Stomach (tissue), 9 donors: ENCODE data around the gene ARL3. TPM values are rescaled to one million over a fixed set of nuclear protein-coding genes. Genes with fewer than 3 reads are reported as not detected.

ENCODE experiments used
- DNase-seq, 2 donors: peaks; one replicate each; pipeline versions ENCODE4 v3.0.0 to v3.0.0-alpha.2; 2013 to 2019
- H3K27ac ChIP-seq, 5 donors: fragments of 200-600 bp in 4 of 5; sonication (generic) in 4 of 5; one replicate each; pipeline ENCODE4 v1.5.1; 2013 to 2019; ENCODE audit warnings: mild to moderate bottlenecking in 1 of 5, moderate library complexity in 1 of 5
- H3K27me3 ChIP-seq, 3 donors: fragments of 200-600 bp; sonication (generic); one replicate each; pipeline ENCODE4 v1.5.1; 2017 to 2019; ENCODE audit warnings: mixed run types in 1 of 3
- H3K36me3 ChIP-seq, 4 donors: fragments of 200-600 bp; sonication (generic); 1 replicate in 3 of 4; 2 replicates in 1 of 4; pipeline ENCODE4 v1.5.1; 2016 to 2019
- H3K4me1 ChIP-seq, 4 donors: fragments of 200-600 bp; sonication (generic); one replicate each; pipeline ENCODE4 v1.5.1; 2016 to 2019
- H3K4me3 ChIP-seq, 4 donors: fragments of 200-600 bp; sonication (generic) in 3 of 4; one replicate each; pipeline ENCODE4 v1.5.1; 2016 to 2019; ENCODE audit warnings: mild to moderate bottlenecking in 1 of 4
- H3K9me3 ChIP-seq, 4 donors: fragments of 200-600 bp; sonication (generic); one replicate each; pipeline ENCODE4 v1.5.1; 2016 to 2019
- EP300 ChIP-seq: sonication (generic); formaldehyde crosslinking; IDR thresholded peaks from one replicate; pipeline ENCODE4 v1.6.1; 2017; ENCODE audit warnings: antibody characterized with exemption
- POLR2A ChIP-seq, 4 donors: fragments of 450-650 bp; IDR thresholded peaks; one replicate each; pipeline ENCODE4 v1.6.1; 2016; ENCODE audit warnings: antibody characterized with exemption in 4 of 4, control low read depth in 2 of 4, mild to moderate bottlenecking in 1 of 4, moderate library complexity in 1 of 4
- POLR2AphosphoS5 ChIP-seq, 3 donors: sonication (generic); formaldehyde crosslinking; IDR thresholded peaks; one replicate each; pipeline ENCODE4 v1.6.1; 2016; ENCODE audit warnings: antibody characterized with exemption in 3 of 3
- WGBS, 5 donors: extraction: QIAGEN DNeasy Blood & Tissue Kit in 3 of 5; methylation state at CpG; one replicate each; pipeline versions ENCODE4 v1.1.5 to v1.1.7; 2013 to 2018; 5-methylcytosine and 5-hydroxymethylcytosine counted together
- intact Hi-C: fragments of 100-400 bp; cut with DNase I; formaldehyde crosslinking; loops from one replicate; pipeline ENCODE4 v1.15.1; 2023; ENCODE audit warnings: low total_unique reads
- polyA plus RNA-seq, 3 donors: library from polyadenylated mRNA; stranded (reverse); fragments of 200-250 nt; gene quantifications; one replicate each; pipeline ENCODE4 v1.2.3, GENCODE V29; 2013
- total RNA-seq, 5 donors: library from RNA; depleted of rRNA; stranded (reverse); fragments of >200 nt; gene quantifications; one replicate each; pipeline versions ENCODE4 v1.1.0 to v1.2.3, GENCODE V29; 2014 to 2016
- TF ChIP-seq, protein P1 (sequence below), 7 experiments: fragments of 450-650 bp in 4 of 7; fragments of 200-600 bp in 3 of 7; sonication (generic) in 3 of 7; IDR thresholded peaks; one replicate each; pipeline ENCODE4 v1.5.1; 2016 to 2019; ENCODE audit warnings: antibody characterized with exemption in 7 of 7, control low read depth in 2 of 7, mild to moderate bottlenecking in 1 of 7
- donor health status: healthy with polysubstance abuse.
- donor health status: Bipolar disorder and iron deficiency.
- donor health status: healthy.

The ARL3 gene
- total and polyA plus RNA-seq, 8 donors: 0.58 to 17.0 (median 6.8) TPM

DNA sequence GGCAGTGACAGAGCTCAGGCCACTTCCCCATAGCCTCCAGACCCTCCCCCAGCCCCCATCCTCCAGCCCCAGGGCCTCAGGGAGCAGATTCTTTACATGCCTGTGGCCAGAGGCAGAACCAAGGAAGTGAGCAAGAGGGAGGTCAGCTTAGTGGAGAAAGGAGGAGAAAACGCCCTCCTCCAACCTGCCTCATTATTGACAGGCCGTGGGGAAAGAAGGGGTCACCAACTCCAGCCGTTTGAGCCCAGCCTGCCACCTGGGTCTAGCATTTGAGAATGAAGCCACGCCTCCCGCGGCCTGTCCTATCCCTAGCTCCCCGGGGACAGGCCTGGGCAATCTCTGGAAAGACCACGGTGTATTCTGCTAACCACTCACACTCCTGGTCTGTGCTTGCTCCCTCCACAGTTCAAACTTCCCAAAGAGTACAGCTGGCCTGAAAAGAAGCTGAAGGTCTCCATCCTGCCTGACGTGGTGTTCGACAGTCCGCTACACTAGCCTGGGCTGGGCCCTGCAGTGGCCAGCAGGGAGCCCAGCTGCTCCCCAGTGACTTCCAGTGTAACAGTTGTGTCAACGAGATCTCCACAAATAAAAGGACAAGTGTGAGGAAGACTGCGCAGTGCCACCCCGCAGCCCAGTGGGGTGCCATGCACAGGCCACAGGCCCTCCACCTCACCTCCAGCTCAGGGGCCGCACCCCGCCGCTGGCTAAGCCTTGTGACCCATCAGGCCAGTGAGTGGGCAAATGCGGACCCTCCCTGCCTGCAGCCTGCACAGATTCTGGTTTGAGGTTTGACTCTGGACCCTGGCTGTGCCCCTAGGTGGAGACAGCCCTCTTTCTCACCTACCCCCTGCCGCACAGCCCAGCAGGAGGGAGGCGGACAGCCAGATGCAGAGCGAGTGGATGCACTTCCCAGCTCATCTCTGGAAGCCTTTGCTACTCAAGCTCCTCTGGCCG, 84.3 kb downstream of the ARL3 start:
- Histone ChIP-seq H3K36me3 (peaks cover 6 to 29% (median 14%) of the 10 kb centered on the region in 4 donors), H3K27me3 (no peaks in the 10 kb centered on the region), H3K27ac (peak overlapping the region in 4 of 5 donors; percentile 81 to 87 (median 86)), H3K9me3 (no peaks in the 10 kb centered on the region), H3K4me1 (peaks cover 48 to 89% (median 72%) of the 10 kb centered on the region in 4 donors), H3K4me3 (no peak overlapping the region)
- intact Hi-C loops: no loop called here
- no peak for TF ChIP-seq EP300
- peak in 1 of 2 donors; percentile 73 for DNase-seq
- 75 to 80% (median 76%) methylated on average over 16 to 22 of the region's 22 CpGs for WGBS, 5 donors

GRCh38 chr10:102628451-102628911, 85.7 kb downstream of the ARL3 start:
- TF ChIP-seq POLR2A (IDR thresholded peaks at IDR 0.05): no peak
- no peak for TF ChIP-seq POLR2AphosphoS5 (IDR thresholded peaks at IDR 0.05)
- no peaks in the 10 kb centered on the region for H3K27me3 ChIP-seq
- no peaks in the 10 kb centered on the region for H3K9me3 ChIP-seq
- peak overlapping the region; percentile 56 to 87 (median 85) for H3K27ac ChIP-seq
- peaks cover 41 to 83% (median 64%) of the 10 kb centered on the region in 4 donors for H3K4me1 ChIP-seq
- 59 to 72% (median 64%) methylated on average over 11 of the region's 11 CpGs for WGBS, 5 donors
- intact Hi-C loops: no loop called here
- DNase-seq: peak in 1 of 2 donors; percentile 84
- H3K36me3 ChIP-seq: peaks cover 6 to 29% (median 14%) of the 10 kb centered on the region in 4 donors
- no peak overlapping the region for H3K4me3 ChIP-seq

GRCh38 chr10:102627736-102628293, 86.4 kb downstream of the ARL3 start:
- no peak for TF ChIP-seq POLR2A (IDR thresholded peaks at IDR 0.05)
- no peak for TF ChIP-seq POLR2AphosphoS5 (IDR thresholded peaks at IDR 0.05)
- TF ChIP-seq, protein P1, sequence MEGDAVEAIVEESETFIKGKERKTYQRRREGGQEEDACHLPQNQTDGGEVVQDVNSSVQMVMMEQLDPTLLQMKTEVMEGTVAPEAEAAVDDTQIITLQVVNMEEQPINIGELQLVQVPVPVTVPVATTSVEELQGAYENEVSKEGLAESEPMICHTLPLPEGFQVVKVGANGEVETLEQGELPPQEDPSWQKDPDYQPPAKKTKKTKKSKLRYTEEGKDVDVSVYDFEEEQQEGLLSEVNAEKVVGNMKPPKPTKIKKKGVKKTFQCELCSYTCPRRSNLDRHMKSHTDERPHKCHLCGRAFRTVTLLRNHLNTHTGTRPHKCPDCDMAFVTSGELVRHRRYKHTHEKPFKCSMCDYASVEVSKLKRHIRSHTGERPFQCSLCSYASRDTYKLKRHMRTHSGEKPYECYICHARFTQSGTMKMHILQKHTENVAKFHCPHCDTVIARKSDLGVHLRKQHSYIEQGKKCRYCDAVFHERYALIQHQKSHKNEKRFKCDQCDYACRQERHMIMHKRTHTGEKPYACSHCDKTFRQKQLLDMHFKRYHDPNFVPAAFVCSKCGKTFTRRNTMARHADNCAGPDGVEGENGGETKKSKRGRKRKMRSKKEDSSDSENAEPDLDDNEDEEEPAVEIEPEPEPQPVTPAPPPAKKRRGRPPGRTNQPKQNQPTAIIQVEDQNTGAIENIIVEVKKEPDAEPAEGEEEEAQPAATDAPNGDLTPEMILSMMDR (IDR thresholded peaks at IDR 0.05): no peak
- TF ChIP-seq EP300: no peak

GRCh38 chr10:102627291-102627735, 86.9 kb downstream of the ARL3 start:
- intact Hi-C loops: no loop called here
- Histone ChIP-seq H3K4me3 (no peak overlapping the region), H3K27ac (peak overlapping the region; percentile 56 to 87 (median 85)), H3K27me3 (no peaks in the 10 kb centered on the region), H3K9me3 (no peaks in the 10 kb centered on the region), H3K4me1 (peaks cover 32 to 74% (median 55%) of the 10 kb centered on the region in 4 donors), H3K36me3 (peaks cover 6 to 29% (median 14%) of the 10 kb centered on the region in 4 donors)
- TF ChIP-seq, protein P1 (IDR thresholded peaks at IDR 0.05): no peak
- TF ChIP-seq EP300: no peak
- no peak for TF ChIP-seq POLR2AphosphoS5 (IDR thresholded peaks at IDR 0.05)
- no peak for TF ChIP-seq POLR2A (IDR thresholded peaks at IDR 0.05)
- WGBS, 5 donors: 61 to 79% (median 75%) methylated on average over 11 to 12 of the region's 12 CpGs
- DNase-seq: no peak

More at GRCh38 chr10:102627736-102628293, 86.4 kb downstream of the ARL3 start:
- Histone ChIP-seq H3K4me1 (peaks cover 34 to 76% (median 57%) of the 10 kb centered on the region in 4 donors), H3K27ac (peak overlapping the region; percentile 56 to 87 (median 85)), H3K36me3 (peaks cover 6 to 29% (median 14%) of the 10 kb centered on the region in 4 donors), H3K27me3 (no peaks in the 10 kb centered on the region), H3K4me3 (no peak overlapping the region), H3K9me3 (no peaks in the 10 kb centered on the region)
- WGBS, 5 donors: 42 to 69% (median 65%) methylated on average over 6 to 9 of the region's 9 CpGs
- peak in 1 of 2 donors; percentile 87 for DNase-seq
- intact Hi-C loops: no loop called here

DNA sequence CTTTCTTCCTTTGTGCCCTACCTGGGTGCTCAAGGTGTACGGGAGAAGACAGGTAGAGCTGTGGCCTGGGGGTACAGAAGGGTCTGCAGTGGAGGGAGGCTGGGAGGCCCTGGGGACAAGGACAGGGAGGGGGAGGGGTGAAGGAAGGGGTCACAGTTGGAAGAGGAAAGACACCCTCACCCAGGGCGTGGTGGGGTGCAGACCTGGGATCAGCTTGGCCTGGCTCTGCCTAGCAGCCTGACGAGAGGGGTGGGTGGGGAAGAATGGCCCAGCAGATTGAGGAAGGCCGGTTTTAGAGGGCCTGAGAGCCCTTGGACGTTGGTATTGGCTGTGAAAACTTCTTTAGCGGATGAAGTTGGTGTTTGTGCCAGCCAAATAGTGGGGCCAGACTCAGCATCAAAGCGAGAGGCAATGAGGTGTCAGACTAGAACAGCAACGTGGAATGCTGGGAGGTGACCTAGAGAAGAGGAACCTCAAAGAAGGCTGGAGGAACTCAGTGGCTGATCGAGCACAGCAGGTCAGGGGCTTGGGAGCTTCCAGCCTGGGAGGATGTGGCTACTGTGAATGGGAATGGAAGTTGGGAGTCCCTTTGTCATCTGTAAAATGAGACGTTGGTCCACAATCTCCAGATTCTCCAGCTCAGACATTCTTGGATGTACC, 88.0 kb downstream of the ARL3 start:
- H3K27me3 ChIP-seq: no peaks in the 10 kb centered on the region
- H3K9me3 ChIP-seq: no peaks in the 10 kb centered on the region
- peaks cover 6 to 21% (median 14%) of the 10 kb centered on the region in 4 donors for H3K36me3 ChIP-seq
- H3K27ac ChIP-seq: peak overlapping the region in 4 of 5 donors; percentile 81 to 87 (median 86)
- H3K4me3 ChIP-seq: no peak overlapping the region
- 75 to 80% (median 76%) methylated on average over 9 to 10 of the region's 10 CpGs for WGBS, 5 donors
- intact Hi-C loops: no loop called here
- no peak for DNase-seq
- H3K4me1 ChIP-seq: peaks cover 43 to 77% (median 61%) of the 10 kb centered on the region in 4 donors
- TF ChIP-seq, protein P1 (IDR thresholded peaks at IDR 0.05): no peak
- no peak for TF ChIP-seq EP300
- no peak for TF ChIP-seq POLR2AphosphoS5 (IDR thresholded peaks at IDR 0.05)
- no peak for TF ChIP-seq POLR2A (IDR thresholded peaks at IDR 0.05)
